GM12873 (cell line): ENCODE results near the gene CDH4.

Experiments used
- CTCF ChIP-seq: IDR thresholded peaks from 2 replicates; pipeline ENCODE4 v1.5.1; 2012; ENCODE audit warnings: low read depth, mild to moderate bottlenecking, moderate library complexity, low read length, control low read depth; ENCODE audit not compliant: insufficient read depth; ENCODE audit errors: missing control alignments

Gene CDH4

GRCh38 chr20:61882716-61883615 is 630.9 kb downstream of the CDH4 start:
- no peak for TF ChIP-seq CTCF

GRCh38 chr20:61883857-61884393 is 631.9 kb downstream of the CDH4 start:
- no peak for TF ChIP-seq CTCF

GRCh38 chr20:61884571-61885389 is 632.7 kb downstream of the CDH4 start:
- no peak for TF ChIP-seq CTCF

- TF ChIP-seq CTCF: no peak
Measured at GRCh38 chr20:61885759-61886715, 634.0 kb downstream of the CDH4 start.

- TF ChIP-seq CTCF: peak; percentile 89
Measured at GRCh38 chr20:61886721-61887595, 634.9 kb downstream of the CDH4 start.

GRCh38 chr20:61887596-61888093 is 635.6 kb downstream of the CDH4 start:
- TF ChIP-seq CTCF: no peak
